HG02642 (cell line): ENCODE results near the gene COL13A1.

Experiments used
- ATAC-seq: cut with Tn5 transposase; IDR thresholded peaks from one replicate; pipeline ENCODE4 v1.9.1; 2021; ENCODE audit warnings: mild to moderate bottlenecking; ENCODE audit not compliant: unreplicated experiment, poor library complexity

Gene COL13A1

DNA sequence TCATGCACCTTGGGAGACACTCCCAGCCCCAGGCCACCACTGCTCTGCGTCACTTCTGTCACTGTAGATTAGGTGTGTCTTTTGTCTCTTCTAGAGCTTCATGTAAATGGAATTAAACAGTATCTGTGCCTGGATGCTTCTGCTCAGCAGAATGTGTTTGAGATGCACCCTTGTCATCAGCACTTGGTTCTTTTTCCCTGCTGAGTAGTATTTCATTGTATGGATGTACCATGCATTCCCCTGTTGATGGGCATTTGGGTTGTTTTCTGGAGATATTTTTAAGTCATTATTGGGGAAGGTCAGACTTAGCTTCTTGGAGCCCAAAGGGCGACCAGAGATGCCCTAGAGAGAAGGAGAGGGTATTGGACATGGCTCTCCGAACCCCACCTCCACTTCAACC lies 126.6 kb downstream of the COL13A1 start:
- no peak for ATAC-seq

DNA sequence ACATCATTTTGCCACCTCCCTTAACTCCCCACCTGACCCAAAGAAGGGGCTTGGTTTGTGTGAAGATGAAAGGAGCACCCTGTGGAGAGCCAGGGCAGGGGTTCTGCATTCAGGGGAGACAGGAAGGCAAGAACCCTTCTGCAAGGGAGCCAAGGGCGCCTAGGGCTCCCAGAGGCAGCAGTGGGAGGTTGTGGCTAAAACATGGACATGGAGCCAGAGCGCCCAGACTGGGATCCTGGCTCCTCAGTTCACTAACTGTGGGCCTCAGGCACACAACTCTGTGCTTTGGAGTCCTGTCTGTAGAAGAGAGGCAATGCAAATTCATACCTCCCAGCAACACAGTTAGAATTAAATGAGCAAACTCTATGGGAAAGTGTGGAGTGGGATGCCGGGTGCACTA lies 127.9 kb downstream of the COL13A1 start:
- ATAC-seq = no peak

DNA sequence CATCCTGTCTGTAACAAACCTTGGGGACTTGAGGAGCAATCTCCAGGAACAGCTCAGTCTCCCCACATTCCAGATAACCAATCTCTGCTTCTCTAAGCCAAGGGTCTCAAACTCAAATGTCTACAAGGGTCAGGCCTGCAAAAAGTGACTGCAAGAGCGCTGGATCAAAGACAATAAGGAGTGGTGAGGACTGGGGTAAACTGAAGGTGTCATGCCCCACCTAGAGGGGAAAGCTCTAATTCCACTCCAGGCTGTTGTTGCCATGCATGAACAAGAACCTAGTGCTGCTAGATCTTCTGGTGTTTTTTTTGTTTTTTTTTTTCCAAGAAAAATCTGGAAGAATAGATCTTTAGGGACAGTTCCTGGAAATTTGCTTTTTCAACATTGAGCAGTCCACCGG lies 133.1 kb downstream of the COL13A1 start:
- ATAC-seq = no peak

DNA sequence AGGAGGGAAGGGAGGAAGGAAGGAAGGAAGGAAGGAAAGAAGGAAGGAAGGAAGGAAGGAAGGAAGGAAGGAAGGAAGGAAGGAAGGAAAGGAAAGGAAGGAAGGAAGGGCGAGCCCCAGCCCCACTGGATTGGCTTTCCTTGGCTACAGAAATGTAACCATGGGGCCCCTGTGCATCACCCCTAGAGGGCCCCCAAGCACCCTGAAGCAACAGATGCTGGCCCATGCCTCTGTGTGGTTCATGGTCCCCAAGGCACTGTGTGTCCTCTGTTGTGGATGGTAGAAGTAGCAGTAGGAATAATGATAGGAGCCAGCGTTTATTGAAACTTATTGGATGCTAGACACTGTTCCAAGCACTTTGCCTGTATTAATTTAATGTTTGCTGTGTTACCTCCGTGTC lies 134.4 kb downstream of the COL13A1 start:
- no peak for ATAC-seq

DNA sequence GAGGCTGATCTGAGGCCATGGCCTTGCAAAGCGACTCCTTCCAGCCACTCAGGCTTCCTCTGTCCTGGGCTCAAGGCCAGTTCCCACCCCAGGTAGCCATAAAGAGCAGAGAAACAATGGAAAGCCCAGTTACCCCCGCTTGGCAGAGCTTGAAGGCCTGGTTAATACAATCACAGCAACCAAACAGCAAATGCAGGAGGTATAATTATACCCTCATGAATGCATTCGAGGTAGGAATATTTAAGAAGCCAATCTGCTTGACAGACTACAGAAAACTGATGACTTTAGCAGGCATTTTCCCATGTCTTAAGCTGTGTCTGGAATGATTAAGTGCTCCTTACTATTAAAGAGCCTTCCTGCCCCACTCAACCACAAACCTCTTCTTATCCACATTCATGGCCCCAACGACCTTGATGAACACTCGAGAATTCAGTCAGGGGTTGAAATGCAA lies 136.9 kb downstream of the COL13A1 start:
- no peak for ATAC-seq

DNA sequence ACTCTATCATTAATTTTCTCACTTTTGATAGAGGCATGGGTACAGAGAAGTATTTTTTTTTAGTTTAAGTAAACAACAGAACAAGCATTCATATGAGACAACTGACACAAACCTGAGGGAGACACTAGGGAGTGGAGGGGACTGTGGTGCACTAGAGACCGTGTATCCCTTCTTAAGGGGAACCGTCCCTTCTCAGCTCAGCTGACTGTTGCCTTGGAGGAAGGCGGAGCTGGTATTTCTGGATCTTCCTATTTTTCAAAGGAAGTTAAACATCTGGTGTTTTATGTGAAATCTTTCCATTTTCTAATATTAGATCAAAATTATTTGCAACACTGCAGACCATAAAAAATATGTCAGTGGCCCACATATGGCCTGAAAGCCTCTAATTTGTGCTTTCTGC lies 137.4 kb downstream of the COL13A1 start:
- ATAC-seq = no peak

DNA sequence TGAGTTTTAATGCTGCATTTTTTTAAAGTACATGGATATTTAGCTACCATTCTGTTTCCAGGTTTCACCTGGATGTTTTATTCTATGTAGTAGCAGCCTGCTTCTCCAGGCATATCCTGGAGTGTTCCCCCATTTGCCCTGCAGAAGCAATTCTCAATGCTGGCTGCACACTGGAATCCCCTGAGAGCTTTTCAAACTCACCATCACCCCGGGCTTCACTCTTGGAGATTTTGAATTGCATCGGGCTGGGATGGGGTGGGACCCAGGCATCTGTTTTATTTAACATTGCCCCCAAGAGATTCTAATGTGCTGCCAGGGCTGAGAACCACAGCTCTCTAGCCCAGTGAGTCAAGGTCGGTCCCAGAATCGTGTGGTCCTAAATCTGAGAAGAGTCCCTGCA lies 137.8 kb downstream of the COL13A1 start:
- ATAC-seq = no peak

DNA sequence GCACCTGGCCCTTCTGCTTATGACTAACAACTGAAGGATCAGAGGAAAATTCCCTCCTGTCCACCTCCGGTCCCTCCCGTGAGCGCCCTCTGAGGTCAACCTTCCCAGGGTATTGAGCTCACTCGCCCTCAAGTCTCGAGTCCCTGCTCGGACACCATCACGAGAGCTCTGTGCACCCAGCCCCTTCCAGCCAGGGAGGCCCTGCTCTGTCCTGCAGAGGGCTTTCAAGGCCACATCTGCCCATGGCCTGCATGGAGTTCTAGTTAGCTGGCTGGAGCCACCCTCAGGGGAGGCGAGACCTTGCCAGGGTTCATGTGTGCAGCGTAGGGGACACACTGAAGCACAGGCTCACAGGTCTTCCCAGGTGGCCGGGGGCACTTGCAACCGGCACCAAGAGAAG lies 140.0 kb downstream of the COL13A1 start:
- ATAC-seq = no peak

DNA sequence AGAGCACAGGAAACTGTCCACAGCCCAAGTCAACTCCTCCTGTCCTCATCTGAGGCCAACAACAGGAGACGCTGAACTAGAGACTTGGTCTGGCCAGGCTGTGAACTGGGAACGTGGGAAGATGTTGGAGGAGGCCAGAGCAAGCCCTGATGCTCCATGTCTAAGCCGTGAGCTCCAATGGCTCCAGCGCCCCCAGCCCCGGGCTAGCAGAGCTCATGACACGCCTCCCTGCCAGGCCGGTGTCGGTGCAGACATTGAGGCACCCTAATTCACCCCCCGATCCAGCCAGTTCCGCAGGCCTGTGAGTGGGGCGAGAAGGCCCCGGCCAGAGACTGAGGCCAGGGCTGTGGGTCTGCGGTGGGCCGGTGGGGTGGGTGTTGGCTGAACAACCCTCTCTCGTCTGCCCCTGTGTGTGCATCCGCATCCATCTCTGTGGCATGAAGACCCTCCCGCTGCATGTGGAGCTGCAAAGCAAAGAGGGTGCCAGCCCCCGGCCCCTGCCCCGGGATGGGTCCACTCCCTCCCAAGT lies 141.7 kb downstream of the COL13A1 start:
- no peak for ATAC-seq

DNA sequence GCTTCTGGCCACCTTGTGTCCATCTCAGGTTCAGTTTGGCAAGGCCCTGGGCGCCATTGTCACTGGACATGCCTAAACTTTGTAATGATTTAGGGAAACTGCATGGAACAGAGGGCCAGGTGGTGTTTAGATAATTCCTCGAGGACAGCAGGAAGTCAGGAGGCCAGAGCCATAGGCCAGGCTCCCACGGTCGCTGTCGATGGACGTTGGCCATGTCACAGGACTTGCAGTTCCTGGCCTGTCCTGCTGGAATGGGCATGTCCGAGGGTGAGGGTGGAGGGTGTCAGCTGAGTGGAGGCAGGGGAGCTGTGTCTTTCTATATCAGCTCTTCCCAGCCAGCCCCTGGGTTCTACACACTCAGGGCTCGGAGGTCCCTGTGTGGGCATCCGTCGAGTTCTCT lies 143.1 kb downstream of the COL13A1 start:
- no peak for ATAC-seq

DNA sequence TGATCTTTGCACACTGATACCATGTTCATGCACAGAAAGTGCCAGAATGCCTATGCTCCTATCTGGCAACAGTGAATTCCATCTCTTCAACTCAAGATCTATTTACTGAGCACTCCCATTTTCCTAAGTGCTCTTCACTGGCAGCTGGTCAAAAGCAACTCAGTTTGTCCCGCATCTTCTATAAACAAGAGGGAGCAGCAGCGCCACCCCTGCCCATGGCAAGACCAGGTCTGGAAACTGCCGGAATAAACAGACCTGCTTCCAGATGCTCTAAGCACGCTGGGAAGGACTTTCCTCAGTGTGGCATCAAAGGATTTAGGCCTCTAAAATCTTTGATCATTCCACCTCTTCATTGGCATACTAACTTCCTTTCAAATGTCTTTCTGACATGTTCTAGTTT lies 146.6 kb downstream of the COL13A1 start:
- ATAC-seq = no peak

DNA sequence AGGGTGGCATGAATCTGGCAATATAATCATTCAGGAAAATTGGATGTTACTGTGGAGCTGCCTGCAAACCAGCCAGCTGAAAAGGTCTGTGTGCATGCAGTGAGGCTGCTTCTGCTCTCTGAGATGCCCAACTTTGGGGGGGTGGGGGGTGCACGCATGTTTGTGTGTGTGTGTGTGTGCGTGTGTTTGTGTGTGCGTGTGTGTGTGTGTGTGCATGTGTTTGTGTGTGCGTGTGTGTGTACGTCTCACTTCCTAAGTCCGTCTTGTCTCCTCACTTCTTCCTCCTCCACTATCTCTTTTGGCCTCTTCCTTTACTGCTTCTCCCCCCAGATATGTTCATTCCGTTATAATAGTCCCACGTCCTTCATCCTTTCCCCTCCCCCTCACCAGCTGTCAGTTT lies 148.1 kb downstream of the COL13A1 start:
- ATAC-seq = no peak

DNA sequence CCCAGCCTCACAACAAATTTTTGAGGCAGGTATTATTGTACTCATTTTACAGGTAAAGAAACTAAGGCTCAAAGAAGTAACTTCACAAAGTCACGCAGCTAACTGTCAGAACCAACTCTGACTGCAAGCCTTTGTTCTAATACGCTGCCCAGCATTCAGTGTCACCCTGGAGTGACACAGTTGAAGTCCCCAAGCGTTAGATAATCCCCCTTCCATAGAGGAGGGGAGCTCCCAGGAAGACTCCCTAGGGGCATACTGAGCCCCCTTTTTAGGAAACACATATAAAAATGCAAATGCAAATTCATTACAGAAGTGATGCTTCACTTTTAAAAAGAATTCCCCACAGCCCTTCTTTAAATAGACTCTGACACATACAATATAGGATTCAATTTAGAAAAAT lies 150.0 kb downstream of the COL13A1 start:
- no peak for ATAC-seq

DNA sequence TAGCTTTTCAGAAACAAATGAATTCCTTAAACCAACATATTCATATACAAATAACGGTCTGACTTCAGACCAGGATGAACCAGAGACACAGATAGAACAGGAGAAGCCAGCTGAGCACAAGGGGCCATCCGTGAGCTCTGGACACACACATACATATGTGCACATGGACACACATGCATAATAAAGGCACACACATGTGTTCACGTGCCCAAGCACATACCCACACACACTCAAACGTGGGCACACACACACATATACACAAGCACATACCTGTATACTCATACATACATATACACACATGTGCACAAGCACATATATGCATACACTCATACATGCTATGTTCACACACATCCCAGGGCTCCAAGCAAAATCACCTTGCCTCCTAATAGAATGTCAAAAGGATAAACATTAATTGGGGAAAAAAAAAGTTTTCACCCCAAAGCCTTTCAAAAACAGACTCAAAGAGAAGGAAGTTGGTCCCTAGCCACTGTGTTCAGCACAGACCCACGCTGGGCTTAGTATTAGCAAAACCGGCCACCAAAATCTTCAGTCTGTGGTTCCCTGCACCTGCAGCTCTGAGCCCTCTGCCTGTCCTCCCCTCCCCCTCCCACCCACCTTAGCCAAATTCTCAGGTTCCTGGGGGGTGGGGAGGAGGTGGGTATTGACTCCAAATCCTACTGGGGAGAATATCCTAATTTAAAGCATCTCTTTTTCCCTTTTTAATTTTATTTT lies 150.5 kb downstream of the COL13A1 start:
- no peak for ATAC-seq

DNA sequence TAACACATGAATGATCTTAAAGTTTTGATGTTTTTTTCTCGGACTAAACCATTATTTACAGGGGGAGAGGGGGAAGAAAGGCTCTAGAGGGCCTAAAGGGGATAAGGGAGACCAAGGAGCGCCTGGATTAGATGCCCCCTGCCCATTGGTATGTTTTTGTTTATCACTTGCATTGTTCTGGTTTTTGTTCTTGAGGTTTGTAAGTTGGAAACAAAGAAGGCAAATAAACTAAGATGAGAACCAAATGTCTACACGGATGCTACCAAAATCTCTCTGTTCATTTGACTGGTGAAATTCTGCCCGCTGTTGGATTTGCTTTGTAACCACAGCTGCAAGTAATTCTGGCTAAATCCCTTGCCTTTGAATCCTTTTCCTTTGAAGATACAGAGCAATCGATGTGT lies 151.1 kb downstream of the COL13A1 start:
- no peak for ATAC-seq

DNA sequence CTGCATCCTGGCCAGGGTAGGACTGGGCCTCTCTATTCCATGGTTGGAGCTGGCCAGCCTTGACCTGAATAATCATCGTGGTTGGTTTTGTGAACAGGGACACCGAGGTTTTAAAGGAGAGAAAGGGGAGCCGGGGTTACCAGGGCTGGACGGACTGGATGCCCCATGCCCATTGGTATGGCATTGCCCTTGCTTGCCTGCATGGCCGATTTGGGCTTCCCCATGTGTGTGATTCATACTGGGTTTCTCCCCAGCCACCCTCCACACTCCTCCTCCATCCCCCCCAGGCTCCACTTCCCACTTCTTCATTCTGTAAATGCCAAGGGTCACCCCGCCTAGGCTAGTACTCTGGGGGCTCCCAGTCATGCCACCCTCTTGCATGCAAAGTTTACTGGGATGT lies 152.1 kb downstream of the COL13A1 start:
- no peak for ATAC-seq

DNA sequence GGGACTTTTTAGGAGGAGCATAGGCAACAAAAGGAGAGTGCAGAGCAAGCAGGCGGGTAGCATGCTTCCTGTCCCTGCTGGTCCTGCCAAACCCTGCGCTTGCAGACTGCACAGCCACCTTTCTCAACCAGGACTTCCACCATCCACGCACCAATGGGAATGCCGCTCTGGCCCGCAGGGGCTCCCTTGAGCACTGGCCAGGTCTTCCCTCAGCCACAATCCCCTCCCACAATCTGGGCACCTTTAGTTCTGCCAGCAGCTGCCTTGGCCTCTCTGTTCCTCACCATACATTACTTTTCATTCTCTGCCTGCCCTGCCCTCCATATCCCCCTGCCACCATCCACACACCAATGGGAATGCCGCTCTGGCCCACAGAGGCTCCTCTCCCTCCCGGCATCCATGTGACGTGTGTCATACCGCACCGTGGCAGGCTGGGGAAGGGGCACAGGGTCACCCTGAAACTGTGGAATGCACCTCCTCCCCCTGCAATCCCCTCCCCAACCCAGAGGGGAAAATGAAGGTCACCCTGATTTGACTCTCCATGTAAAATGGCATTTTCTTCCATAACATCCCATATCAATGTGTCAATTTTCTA lies 153.6 kb downstream of the COL13A1 start:
- ATAC-seq = no peak

DNA sequence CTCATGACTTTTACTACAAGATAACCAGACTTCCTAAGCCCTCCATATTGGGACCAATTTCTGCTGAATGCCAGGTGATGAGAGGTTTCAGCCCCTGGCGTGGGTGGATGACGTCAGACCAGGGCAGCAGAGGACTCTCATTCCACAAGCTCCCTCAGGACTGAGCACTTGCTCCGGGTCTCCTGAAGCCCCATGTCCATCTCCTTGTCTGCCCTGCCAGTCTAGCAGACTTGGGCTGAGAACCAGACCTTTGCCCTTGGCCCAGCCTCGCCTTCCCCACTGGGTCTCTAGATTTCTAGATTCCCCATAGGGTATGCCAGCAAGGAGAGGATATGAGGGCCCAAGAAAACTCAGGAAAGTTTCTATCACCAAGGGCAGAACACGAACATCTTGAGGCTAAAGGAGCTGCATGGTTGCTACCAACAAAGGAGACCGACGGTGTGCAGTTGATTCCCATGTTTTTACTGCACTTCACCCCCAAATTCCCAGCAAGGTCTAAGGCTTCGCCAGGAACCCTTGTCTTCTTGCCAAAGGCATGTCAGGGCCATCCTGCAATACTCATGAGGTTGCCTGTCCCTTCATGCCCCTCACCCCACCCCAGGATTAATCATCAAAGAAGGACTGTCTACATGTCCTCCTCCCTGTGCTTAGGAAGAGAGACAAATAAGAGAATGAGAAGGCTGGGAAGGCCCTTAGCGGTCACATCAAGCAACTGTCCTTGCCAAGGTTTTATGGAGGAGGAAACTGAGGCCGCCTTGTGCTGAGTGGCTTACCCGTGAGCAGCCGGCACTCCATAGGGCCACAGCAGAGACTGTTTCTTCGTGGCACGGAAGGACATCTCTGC lies 154.4 kb downstream of the COL13A1 start:
- no peak for ATAC-seq

DNA sequence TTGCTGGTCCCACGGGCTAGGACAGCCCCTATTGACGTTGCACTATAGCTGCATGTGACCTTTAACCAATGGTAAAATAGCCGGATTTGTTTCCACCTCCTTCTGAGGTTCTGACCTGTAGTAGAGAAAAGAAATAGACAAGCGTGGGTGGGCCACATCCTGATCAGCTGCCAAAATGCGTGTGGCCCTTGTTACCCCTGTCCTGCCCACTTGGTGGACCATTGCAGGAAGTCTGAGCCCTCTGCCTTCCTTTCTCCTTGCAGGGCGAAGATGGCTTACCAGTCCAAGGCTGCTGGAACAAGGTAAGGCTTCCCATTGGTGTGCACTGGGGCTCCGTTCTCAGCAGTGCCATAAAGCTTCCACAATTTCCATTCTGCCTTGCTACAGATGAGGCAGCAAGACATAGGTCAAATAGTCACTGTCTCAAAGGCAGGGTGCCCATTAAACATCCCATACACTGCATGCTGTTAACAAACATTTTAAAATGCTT lies 155.1 kb downstream of the COL13A1 start:
- ATAC-seq = no peak

DNA sequence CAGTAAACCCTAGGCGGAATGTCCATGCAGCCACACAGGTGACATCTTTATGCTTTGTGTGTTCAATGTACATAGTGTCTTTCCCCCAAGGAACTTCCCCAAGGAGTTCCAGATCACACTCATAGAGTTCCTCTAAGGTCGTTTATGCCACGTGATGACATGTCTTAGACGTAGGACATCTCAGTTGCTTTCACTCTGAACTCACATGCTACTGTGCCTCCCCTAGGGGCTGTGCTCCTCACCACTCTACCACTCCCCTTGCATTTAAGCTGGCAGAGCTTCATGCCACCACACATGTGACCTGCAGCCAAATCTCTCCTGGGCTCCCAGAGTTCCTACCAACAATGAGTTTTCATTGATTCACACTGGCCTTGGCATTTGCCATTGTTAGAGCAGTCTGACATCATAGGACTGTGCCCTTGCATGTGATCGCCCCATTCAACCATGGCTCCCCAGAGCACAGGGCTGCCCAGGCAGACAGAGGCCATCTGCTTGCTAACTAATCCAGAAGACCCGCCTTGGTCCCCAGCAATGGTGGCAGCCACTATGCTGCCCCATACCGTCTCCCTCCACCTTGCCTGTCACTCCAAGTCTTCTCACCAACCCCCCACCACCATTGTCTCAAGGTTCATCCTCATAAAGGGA lies 155.7 kb downstream of the COL13A1 start:
- ATAC-seq = no peak
